Heart right ventricle (tissue), 16 donors: ENCODE measurements around the gene SH2B2. TPM values are rescaled to one million over a fixed set of nuclear protein-coding genes. Genes with fewer than 3 reads are reported as not detected.
"Not testable (repeated sequence)": the region's sequence is repeated elsewhere in the genome, so short reads cannot be mapped to it uniquely, and the experiment has no call there.

Source experiments
- ATAC-seq, 8 donors: fragments of 200-7000 bp; cut with Tn5 transposase; one replicate each; pipeline ENCODE4 v1.9.1; 2020; ENCODE audit warnings: mild to moderate bottlenecking in 8 of 8, moderate library complexity in 8 of 8, moderate number of reproducible peaks in 1 of 8
- DNase-seq, 2 donors: peaks; one replicate each; pipeline ENCODE4 v3.0.0-alpha.2; 2020
- H3K27ac ChIP-seq, 10 donors: fragments of 200-600 bp; sonication (generic) in 2 of 10; one replicate each; pipeline versions ENCODE4 v1.5.0 to v1.8.0; 2020 to 2022; ENCODE audit warnings: mild to moderate bottlenecking in 3 of 10
- H3K27me3 ChIP-seq, 7 donors: fragments of 200-600 bp; one replicate each; pipeline ENCODE4 v1.8.0; 2021 to 2022; ENCODE audit warnings: mild to moderate bottlenecking in 2 of 7
- H3K36me3 ChIP-seq, 9 donors: fragments of 200-600 bp; sonication (generic) in 1 of 9; one replicate each; pipeline versions ENCODE4 v1.5.0 to v1.8.0; 2020 to 2022; ENCODE audit warnings: mild to moderate bottlenecking in 2 of 9
- H3K4me1 ChIP-seq, 9 donors: fragments of 200-600 bp; sonication (generic) in 1 of 9; one replicate each; pipeline versions ENCODE4 v1.5.0 to v1.8.0; 2020 to 2022; ENCODE audit warnings: mild to moderate bottlenecking in 4 of 9
- H3K4me3 ChIP-seq, 10 donors: fragments of 200-600 bp; sonication (generic) in 2 of 10; one replicate each; pipeline versions ENCODE4 v1.5.0 to v1.8.0; 2020 to 2022; ENCODE audit warnings: mild to moderate bottlenecking in 7 of 10, moderate library complexity in 2 of 10
- H3K9me3 ChIP-seq, 11 donors: fragments of 200-600 bp in 10 of 11; sonication (generic) in 2 of 11; one replicate each; pipeline versions ENCODE4 v1.5.0 to v1.8.0; 2013 to 2022; ENCODE audit warnings: mild to moderate bottlenecking in 2 of 11, control low read depth in 1 of 11, moderate library complexity in 1 of 11
- WGBS, 2 donors: extraction: QIAGEN DNeasy Blood & Tissue Kit; methylation state at CpG; one replicate each; pipeline ENCODE4 v1.1.7; 2013; ENCODE audit warnings: inconsistent platforms in 1 of 2; 5-methylcytosine and 5-hydroxymethylcytosine counted together
- intact Hi-C, 10 donors: fragments of 100-400 bp; cut with DNase I; formaldehyde crosslinking; loops; one replicate each; pipeline versions ENCODE4 v1.11.1 to v1.14.2; 2022
- polyA plus RNA-seq, 2 donors: library from polyadenylated mRNA; stranded (reverse); fragments of 200-250 nt; gene quantifications; one replicate each; pipeline ENCODE4 v1.2.3, GENCODE V29; 2013
- total RNA-seq, 10 donors: library from RNA; stranded (reverse); fragmentation: NEBNext Ultra II Directional in 3 of 10; extraction: Animal tissue kit (Norgen Biotek cat#: 25700) in 3 of 10; gene quantifications; one replicate each; pipeline versions ENCODE4 v1.2.1 to v1.2.4, GENCODE V29; 2021 to 2023
- TF ChIP-seq, protein P1 (sequence below), 9 donors: fragments of 200-600 bp; sonication (generic) in 2 of 9; IDR thresholded peaks; one replicate each; pipeline versions ENCODE4 v1.5.0 to v1.8.0; 2021 to 2022; ENCODE audit warnings: antibody characterized with exemption in 9 of 9, mild to moderate bottlenecking in 5 of 9, moderate library complexity in 1 of 9
- donor health status: Arrhythmogenic right ventricular cardiomyopathy.
- donor health status: ischemic (EF 13 %, LVEDD 7.1; RV severe dilation, severe dysfunction).
- donor health status: healthy with polysubstance abuse.
- donor health status: DM: no; HTN: yes; CAD: no.
- donor health status: DM: no; HTN: no; CAD: no.
- donor health status: ischemic (EF 25% LVEDD 6.9; RV normal size, moderate dysfunction).
- donor health status: ischemic (EF 25% LVEDD 5.7; RV mildly dilated, moderate dysfunction).
- donor health status: healthy.
- donor health status: DM: yes; HTN: yes; CAD: no.
- donor health status: Ischemic cardiomyopathy.
- donor health status: ischemic (EF 35%, LVEDD 5.7; RV mildly dilated, moderate dysfunction).
- donor health status: nonischemic (EF 11% LVEDD 7.7; RV severe dilation, severe dysfunction).
- donor health status: DM: yes; HTN: yes; CAD: no.
- donor health status: PGD.
- donor health status: ischemic (EF 29% LVEDD 5.4; RV normal size, mild dysfunction).
- donor health status: nonischemic (EF 23%, LVEDD 6.1; RV moderate dilation, normal function).

SH2B2 gene
- total and polyA plus RNA-seq, 12 donors: 0.83 to 4.2 (median 1.2) TPM

DNA sequence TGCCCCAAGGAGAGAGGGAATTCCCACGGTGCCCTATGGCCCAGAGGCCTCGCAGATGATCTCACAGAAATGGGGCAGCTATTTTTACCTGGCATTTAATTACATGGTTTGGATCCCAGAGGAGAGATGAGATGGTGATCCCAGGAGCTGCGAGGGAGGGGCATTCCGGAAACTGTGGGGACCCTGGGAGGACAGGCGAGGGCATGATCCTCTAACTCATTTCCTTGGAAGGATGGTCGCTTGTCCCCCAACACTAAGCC lies 9.4 kb downstream of the SH2B2 start:
- Histone ChIP-seq H3K4me3 (no peak overlapping the region), H3K4me1 (peaks cover 0 to 11% (median 0%) of the 10 kb centered on the region in 9 donors), H3K9me3 (no peaks in the 10 kb centered on the region), H3K27me3 (peaks cover 4 to 28% (median 20%) of the 10 kb centered on the region in 7 donors), H3K36me3 (no peaks in the 10 kb centered on the region), H3K27ac (no peak overlapping the region)
- DNase-seq (no peak), ATAC-seq (peak in 1 of 8 donors; percentile 34)
- TF ChIP-seq, protein P1, sequence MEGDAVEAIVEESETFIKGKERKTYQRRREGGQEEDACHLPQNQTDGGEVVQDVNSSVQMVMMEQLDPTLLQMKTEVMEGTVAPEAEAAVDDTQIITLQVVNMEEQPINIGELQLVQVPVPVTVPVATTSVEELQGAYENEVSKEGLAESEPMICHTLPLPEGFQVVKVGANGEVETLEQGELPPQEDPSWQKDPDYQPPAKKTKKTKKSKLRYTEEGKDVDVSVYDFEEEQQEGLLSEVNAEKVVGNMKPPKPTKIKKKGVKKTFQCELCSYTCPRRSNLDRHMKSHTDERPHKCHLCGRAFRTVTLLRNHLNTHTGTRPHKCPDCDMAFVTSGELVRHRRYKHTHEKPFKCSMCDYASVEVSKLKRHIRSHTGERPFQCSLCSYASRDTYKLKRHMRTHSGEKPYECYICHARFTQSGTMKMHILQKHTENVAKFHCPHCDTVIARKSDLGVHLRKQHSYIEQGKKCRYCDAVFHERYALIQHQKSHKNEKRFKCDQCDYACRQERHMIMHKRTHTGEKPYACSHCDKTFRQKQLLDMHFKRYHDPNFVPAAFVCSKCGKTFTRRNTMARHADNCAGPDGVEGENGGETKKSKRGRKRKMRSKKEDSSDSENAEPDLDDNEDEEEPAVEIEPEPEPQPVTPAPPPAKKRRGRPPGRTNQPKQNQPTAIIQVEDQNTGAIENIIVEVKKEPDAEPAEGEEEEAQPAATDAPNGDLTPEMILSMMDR (IDR thresholded peaks at IDR 0.05): no peak
- WGBS, 2 donors: 81 to 87% methylated on average over 6 of the region's 6 CpGs
- intact Hi-C loops: no loop called here

GRCh38 chr7:102296514-102296913 lies 9.8 kb downstream of the SH2B2 start:
- Histone ChIP-seq H3K36me3 (no peaks in the 10 kb centered on the region), H3K27ac (no peak overlapping the region), H3K4me1 (peaks cover 0 to 11% (median 0%) of the 10 kb centered on the region in 9 donors), H3K27me3 (peaks cover 4 to 29% (median 20%) of the 10 kb centered on the region in 7 donors), H3K4me3 (no peak overlapping the region), H3K9me3 (no peaks in the 10 kb centered on the region)
- TF ChIP-seq, protein P1 (IDR thresholded peaks at IDR 0.05): no peak
- intact Hi-C loops: no loop called here
- DNase-seq: no peak
- WGBS, 2 donors: 90 to 92% methylated on average over 7 of the region's 7 CpGs
- no peak for ATAC-seq

DNA sequence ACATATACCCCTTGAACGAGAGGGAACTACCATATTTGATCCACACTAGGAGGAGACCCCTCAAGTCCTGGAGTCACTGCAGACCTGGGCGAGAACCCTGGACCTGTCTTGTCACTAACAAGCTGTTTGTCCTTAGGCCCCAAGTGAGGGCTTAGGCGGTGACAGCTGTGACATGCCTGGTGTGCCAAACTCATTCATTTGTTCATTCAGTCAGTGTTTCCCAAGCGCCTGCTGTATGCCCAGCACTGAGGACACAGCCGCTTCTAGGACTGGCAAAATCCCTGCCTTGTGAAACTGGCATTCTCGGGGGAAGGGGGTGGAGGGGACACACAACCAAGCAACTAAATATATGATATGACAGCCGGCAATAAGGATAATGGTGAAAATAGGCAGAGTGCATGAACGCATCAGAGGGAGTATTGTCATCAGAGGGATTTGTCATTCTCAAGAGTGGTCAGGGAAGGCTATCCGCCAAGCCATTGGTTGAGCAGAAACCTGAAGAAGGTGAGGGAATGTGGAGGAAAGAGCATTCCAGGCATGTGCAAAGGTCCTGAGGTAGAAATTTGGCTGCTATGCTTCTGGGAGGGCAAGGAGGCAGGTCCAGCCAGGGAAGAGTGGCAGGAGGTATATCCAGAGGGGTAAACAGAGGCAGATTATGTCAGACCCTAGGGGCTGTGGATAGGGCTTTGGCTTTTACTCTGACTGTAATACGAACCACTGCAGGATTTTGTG lies 11.0 kb downstream of the SH2B2 start:
- Histone ChIP-seq H3K4me3 (no peak overlapping the region), H3K36me3 (no peaks in the 10 kb centered on the region), H3K27me3 (peaks cover 4 to 29% (median 20%) of the 10 kb centered on the region in 7 donors), H3K27ac (no peak overlapping the region), H3K9me3 (no peaks in the 10 kb centered on the region), H3K4me1 (peaks cover 0 to 11% (median 0%) of the 10 kb centered on the region in 9 donors)
- 94 to 95% methylated on average over 10 of the region's 10 CpGs for WGBS, 2 donors
- DNase-seq (no peak), ATAC-seq (no peak)
- TF ChIP-seq, protein P1 (IDR thresholded peaks at IDR 0.05): no peak
- intact Hi-C loops: no loop called here

DNA sequence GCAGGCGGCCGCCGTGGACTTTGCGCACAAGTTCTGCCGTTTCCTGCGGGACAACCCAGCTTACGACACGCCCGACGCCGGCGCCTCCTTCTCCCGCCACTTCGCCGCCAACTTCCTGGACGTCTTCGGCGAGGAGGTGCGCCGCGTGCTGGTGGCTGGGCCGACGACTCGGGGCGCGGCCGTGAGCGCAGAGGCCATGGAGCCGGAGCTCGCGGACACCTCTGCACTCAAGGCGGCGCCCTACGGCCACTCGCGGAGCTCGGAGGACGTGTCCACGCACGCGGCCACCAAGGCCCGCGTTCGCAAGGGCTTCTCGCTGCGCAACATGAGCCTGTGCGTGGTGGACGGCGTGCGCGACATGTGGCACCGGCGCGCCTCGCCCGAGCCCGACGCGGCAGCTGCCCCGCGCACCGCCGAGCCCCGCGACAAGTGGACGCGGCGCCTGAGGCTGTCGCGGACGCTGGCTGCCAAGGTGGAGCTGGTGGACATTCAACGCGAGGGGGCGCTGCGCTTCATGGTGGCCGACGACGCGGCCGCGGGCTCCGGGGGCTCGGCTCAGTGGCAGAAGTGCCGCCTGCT lies 14.1 kb downstream of the SH2B2 start:
- Histone ChIP-seq H3K4me1 (peaks cover 0 to 30% (median 0%) of the 10 kb centered on the region in 9 donors), H3K36me3 (no peaks in the 10 kb centered on the region), H3K9me3 (no peaks in the 10 kb centered on the region), H3K27me3 (peaks cover 4 to 29% (median 19%) of the 10 kb centered on the region in 7 donors), H3K4me3 (peak overlapping the region in 2 of 10 donors; percentile 8 to 13), H3K27ac (no peak overlapping the region)
- ATAC-seq (peak in 3 of 8 donors; percentile 24 to 35 (median 30)), DNase-seq (peak in 1 of 2 donors; percentile 40)
- intact Hi-C loops: no loop called here
- 26% methylated on average over 83 to 84 of the region's 84 CpGs for WGBS, 2 donors
- TF ChIP-seq, protein P1 (IDR thresholded peaks at IDR 0.05): peak in 7 of 9 donors; percentile 20 to 54 (median 44)

DNA sequence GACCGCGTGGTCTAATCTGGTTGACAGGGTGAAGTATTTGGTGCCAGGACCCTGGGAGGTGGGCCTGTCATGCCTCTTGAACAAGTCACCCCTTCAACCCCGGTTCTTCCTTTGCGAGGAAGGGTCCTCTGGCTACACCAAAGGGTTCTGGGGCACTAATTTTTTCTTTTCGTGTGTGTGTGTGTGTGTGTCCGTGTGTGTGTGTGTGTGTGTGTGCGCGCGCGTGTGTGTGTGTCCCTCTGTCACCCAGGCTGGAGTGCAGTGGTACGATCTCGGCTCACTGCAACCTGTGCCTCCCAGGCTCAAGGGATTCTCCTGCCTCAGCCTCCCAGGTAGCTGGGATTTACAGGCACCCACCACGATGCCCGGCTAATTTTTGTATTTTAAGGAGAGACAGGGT lies 14.7 kb downstream of the SH2B2 start:
- H3K4me3 ChIP-seq, DNase-seq, H3K27ac ChIP-seq, ATAC-seq, intact Hi-C loops, H3K36me3 ChIP-seq, H3K9me3 ChIP-seq: not testable (repeated sequence)
- Histone ChIP-seq H3K4me1 (peaks cover 0 to 35% (median 0%) of the 10 kb centered on the region in 9 donors), H3K27me3 (peaks cover 4 to 29% (median 19%) of the 10 kb centered on the region in 7 donors)
- 89 to 92% methylated on average over 13 to 14 of the region's 14 CpGs for WGBS, 2 donors
